NCI-H526 (cell line): ENCODE measurements around the gene CHKB.
"Not testable (repeated sequence)": the region's sequence is repeated elsewhere in the genome, so short reads cannot be mapped to it uniquely, and the experiment has no call there.

Experiments
- DNase-seq, 2 experiments: peaks; one replicate each; lab custom pipeline; 2025; lab: John Stamatoyannopoulos, UW

CHKB gene

GRCh38 chr22:50582493-50583293 lies at the start of gene CHKB:
Gene CHKB, minus strand, starts transcription at chr22:50582849. Its CDS starts 68 bp downstream, at chr22:50582781.
- peak; percentile 87 to 98 for DNase-seq

GRCh38 chr22:50630376-50630775 lies 47.7 kb upstream of the CHKB start:
- DNase-seq: no peak

GRCh38 chr22:50628543-50629134 lies 46.0 kb upstream of the CHKB start:
- DNase-seq: no peak

- DNase-seq: peak in 1 of 2 experiments; percentile 80
Observed at GRCh38 chr22:50627642-50628542, 45.2 kb upstream of the CHKB start, which contains the start of gene ARSA. Gene ARSA, minus strand, starts transcription at chr22:50628152. Its CDS starts 373 bp downstream, at chr22:50627779.

- no peak for DNase-seq
Observed at GRCh38 chr22:50626850-50627641, 44.4 kb upstream of the CHKB start.

- DNase-seq: no peak
Observed at GRCh38 chr22:50626314-50626849, 43.7 kb upstream of the CHKB start.

- no peak for DNase-seq
Observed at GRCh38 chr22:50625568-50626313, 43.1 kb upstream of the CHKB start.

GRCh38 chr22:50625131-50625567 lies 42.5 kb upstream of the CHKB start:
- no peak for DNase-seq

GRCh38 chr22:50624347-50625130 lies 41.9 kb upstream of the CHKB start:
- no peak for DNase-seq

GRCh38 chr22:50622723-50623327 lies 40.2 kb upstream of the CHKB start:
- DNase-seq: peak; percentile 80 to 87

GRCh38 chr22:50621948-50622722 lies 39.5 kb upstream of the CHKB start:
- no peak for DNase-seq

GRCh38 chr22:50621356-50621880 lies 38.8 kb upstream of the CHKB start:
- no peak for DNase-seq

- peak in 1 of 2 experiments; percentile 35 for DNase-seq
Observed at GRCh38 chr22:50620593-50621355, 38.1 kb upstream of the CHKB start.

- not testable (repeated sequence) for DNase-seq
Observed at GRCh38 chr22:50614296-50614695, 31.6 kb upstream of the CHKB start.

GRCh38 chr22:50613291-50613981 lies 30.8 kb upstream of the CHKB start:
- DNase-seq: peak in 1 of 2 experiments; percentile 47

- DNase-seq: peak in 1 of 2 experiments; percentile 48
Observed at GRCh38 chr22:50612528-50613221, 30.0 kb upstream of the CHKB start.
